HG02798 (cell line): Measurements from ENCODE around the gene SMDT1.

Experiments
- ATAC-seq: cut with Tn5 transposase; IDR thresholded peaks from one replicate; pipeline ENCODE4 v1.9.1; 2021; ENCODE audit warnings: mild to moderate bottlenecking; ENCODE audit not compliant: unreplicated experiment, poor library complexity

Gene SMDT1

GRCh38 chr22:42079319-42080251, at the start of gene SMDT1:
Gene SMDT1, plus strand, starts transcription at chr22:42079700. Its CDS starts 69 bp downstream, at chr22:42079769.
- ATAC-seq, result peak; percentile 90

- no peak for ATAC-seq
Observed at GRCh38 chr22:42033263-42034181, 46.0 kb upstream of the SMDT1 start.

- no peak for ATAC-seq
Observed at GRCh38 chr22:42035256-42035655, 44.2 kb upstream of the SMDT1 start.

- ATAC-seq, result no peak
Observed at GRCh38 chr22:42039271-42039670, 40.2 kb upstream of the SMDT1 start.

GRCh38 chr22:42041784-42042183, 37.7 kb upstream of the SMDT1 start:
- ATAC-seq, result no peak

GRCh38 chr22:42050641-42051180, 28.8 kb upstream of the SMDT1 start:
- ATAC-seq, result no peak

- ATAC-seq, result no peak
Observed at GRCh38 chr22:42052765-42053164, 26.7 kb upstream of the SMDT1 start.

- ATAC-seq, result no peak
Observed at GRCh38 chr22:42056757-42057511, 22.6 kb upstream of the SMDT1 start.

- ATAC-seq, result no peak
Observed at GRCh38 chr22:42060489-42060888, 19.0 kb upstream of the SMDT1 start.

- ATAC-seq, result no peak
Observed at GRCh38 chr22:42061041-42061440, 18.5 kb upstream of the SMDT1 start.

GRCh38 chr22:42062506-42063170, 16.9 kb upstream of the SMDT1 start:
- no peak for ATAC-seq

GRCh38 chr22:42064629-42065028, 14.9 kb upstream of the SMDT1 start:
- no peak for ATAC-seq

GRCh38 chr22:42065438-42066125, 13.9 kb upstream of the SMDT1 start:
- no peak for ATAC-seq

- ATAC-seq, result no peak
Observed at GRCh38 chr22:42066126-42066761, 13.3 kb upstream of the SMDT1 start.

- ATAC-seq, result no peak
Observed at GRCh38 chr22:42066937-42067336, 12.6 kb upstream of the SMDT1 start.

GRCh38 chr22:42067671-42068251, 11.7 kb upstream of the SMDT1 start:
- ATAC-seq, result no peak

GRCh38 chr22:42068291-42068690, 11.2 kb upstream of the SMDT1 start:
- no peak for ATAC-seq
